H9 (cell line): ENCODE data around the gene TEF. TPM values are rescaled to one million over a fixed set of nuclear protein-coding genes. Genes with fewer than 3 reads are reported as not detected.
A peak's percentile ranks its signal among the peaks of the same experiment; 100 is the strongest.

ENCODE experiments used
- DNase-seq: peaks from one replicate; pipeline ENCODE4 v3.0.0-alpha.2; 2017
- H2AFZ ChIP-seq: one replicate; pipeline ENCODE4 v1.6.1; 2013; ENCODE audit warnings: mild to moderate bottlenecking, low read length, control low read depth, moderate library complexity
- H2AK5ac ChIP-seq: 2 replicates; pipeline ENCODE4 v1.6.1; 2013; ENCODE audit warnings: low read length, control low read depth, mixed read lengths; ENCODE audit not compliant: insufficient read length
- H2BK120ac ChIP-seq: one replicate; pipeline ENCODE4 v1.6.1; 2013; ENCODE audit warnings: low read depth, mild to moderate bottlenecking, low read length, control low read depth, inconsistent platforms; ENCODE audit not compliant: poor library complexity, severe bottlenecking
- H2BK12ac ChIP-seq: 2 replicates; pipeline ENCODE4 v1.6.1; 2013; ENCODE audit warnings: low read length, control low read depth, mixed read lengths, low read depth; ENCODE audit not compliant: insufficient read length
- H2BK15ac ChIP-seq: 2 replicates; pipeline ENCODE4 v1.6.1; 2013; ENCODE audit warnings: low read depth, low read length, control low read depth
- H2BK20ac ChIP-seq: one replicate; pipeline ENCODE4 v1.6.1; 2013; ENCODE audit warnings: low read depth, mild to moderate bottlenecking, low read length, control low read depth, inconsistent platforms; ENCODE audit not compliant: poor library complexity, severe bottlenecking
- H2BK5ac ChIP-seq: 2 replicates; pipeline ENCODE4 v1.6.1; 2013; ENCODE audit warnings: low read length, control low read depth, mixed read lengths; ENCODE audit not compliant: insufficient read length
- H3K14ac ChIP-seq: 2 replicates; pipeline ENCODE4 v1.6.1; 2013; ENCODE audit warnings: low read length, control low read depth; ENCODE audit not compliant: insufficient read depth
- H3K18ac ChIP-seq: 2 replicates; pipeline ENCODE4 v1.6.1; 2013; ENCODE audit warnings: low read depth, mild to moderate bottlenecking, mixed read lengths, low read length, control low read depth; ENCODE audit not compliant: insufficient read length
- H3K23ac ChIP-seq: 2 replicates; pipeline ENCODE4 v1.6.1; 2013; ENCODE audit warnings: low read length, control low read depth, mixed read lengths, low read depth; ENCODE audit not compliant: insufficient read length
- H3K23me2 ChIP-seq: 2 replicates; pipeline ENCODE4 v1.6.1; 2013; ENCODE audit warnings: low read depth, mild to moderate bottlenecking, mixed read lengths, low read length, control low read depth; ENCODE audit not compliant: insufficient read length, poor library complexity, severe bottlenecking
- H3K27ac ChIP-seq: 2 replicates; pipeline ENCODE4 v1.5.1; 2013; ENCODE audit warnings: low read length, control low read depth, mixed read lengths, low read depth; ENCODE audit not compliant: insufficient read length
- H3K27me3 ChIP-seq: 2 replicates; pipeline ENCODE4 v1.6.1; 2013; ENCODE audit warnings: low read length, control low read depth, inconsistent platforms; ENCODE audit not compliant: insufficient read depth
- H3K4ac ChIP-seq: 2 replicates; pipeline ENCODE4 v1.6.1; 2013; ENCODE audit warnings: low read depth, mild to moderate bottlenecking, control low read depth, inconsistent platforms, low read length, moderate library complexity
- H3K4me1 ChIP-seq: 2 replicates; pipeline ENCODE4 v1.6.1; 2013; ENCODE audit warnings: low read length, control low read depth, inconsistent platforms; ENCODE audit not compliant: insufficient read depth
- H3K4me2 ChIP-seq: 2 replicates; pipeline ENCODE4 v1.6.1; 2013; ENCODE audit warnings: low read length, control low read depth, mixed read lengths; ENCODE audit not compliant: insufficient read length, insufficient read depth
- H3K56ac ChIP-seq: 2 replicates; pipeline ENCODE4 v1.6.1; 2013; ENCODE audit warnings: low read depth, mild to moderate bottlenecking, mixed read lengths, low read length, control low read depth; ENCODE audit not compliant: insufficient read length
- H3K79me1 ChIP-seq: 2 replicates; pipeline ENCODE4 v1.6.1; 2013; ENCODE audit warnings: low read depth, mild to moderate bottlenecking, moderate library complexity, low read length, control low read depth, inconsistent platforms; ENCODE audit not compliant: insufficient read depth, poor library complexity, severe bottlenecking
- H3K79me2 ChIP-seq: 2 replicates; pipeline ENCODE4 v1.6.1; 2013; ENCODE audit warnings: low read length, control low read depth, inconsistent platforms; ENCODE audit not compliant: insufficient read depth
- H3K9ac ChIP-seq: 2 replicates; pipeline ENCODE4 v1.6.1; 2013; ENCODE audit warnings: low read length, control low read depth, mixed read lengths; ENCODE audit not compliant: insufficient read length; ENCODE audit errors: extremely low read depth
- H3K9me3 ChIP-seq: one replicate; pipeline ENCODE4 v1.6.1; 2013; ENCODE audit warnings: low read depth, low read length, inconsistent platforms; ENCODE audit not compliant: control insufficient read depth
- H3T11ph ChIP-seq: one replicate; pipeline ENCODE4 v1.6.1; 2013; ENCODE audit warnings: mild to moderate bottlenecking, low read length, control low read depth, inconsistent platforms
- H4K20me1 ChIP-seq: one replicate; pipeline ENCODE4 v1.6.1; 2013; ENCODE audit not compliant: control insufficient read depth, insufficient read length, insufficient read depth
- H4K5ac ChIP-seq: 2 replicates; pipeline ENCODE4 v1.6.1; 2013; ENCODE audit warnings: low read depth, mild to moderate bottlenecking, mixed read lengths, low read length, control low read depth; ENCODE audit not compliant: insufficient read length
- H4K8ac ChIP-seq: replicated peaks from 2 replicates; pipeline ENCODE4 v1.6.1; 2013; ENCODE audit warnings: low read length, control low read depth, mixed read lengths, low read depth; ENCODE audit not compliant: insufficient read length
- H4K91ac ChIP-seq: 2 replicates; pipeline ENCODE4 v1.6.1; 2013; ENCODE audit warnings: low read depth, mild to moderate bottlenecking, moderate library complexity, mixed read lengths, low read length, control low read depth; ENCODE audit not compliant: insufficient read length
- H3K27ac Mint-ChIP-seq, 3 experiments: 2 replicates in 2 of 3; 3 replicates in 1 of 3; pipeline ENCODE4 v1.8.0; 2020 to 2021; ENCODE audit warnings: mixed read lengths in 3 of 3, mild to moderate bottlenecking in 1 of 3, moderate library complexity in 1 of 3
- H3K27me3 Mint-ChIP-seq: 2 replicates; pipeline ENCODE4 v1.8.0; 2021; ENCODE audit warnings: low read depth, mild to moderate bottlenecking, moderate library complexity, mixed read lengths
- H3K36me3 Mint-ChIP-seq, 3 experiments: 2 replicates in 2 of 3; 3 replicates in 1 of 3; pipeline ENCODE4 v1.8.0; 2020 to 2021; ENCODE audit warnings: low read depth in 3 of 3, mixed read lengths in 3 of 3; ENCODE audit not compliant: insufficient read depth in 1 of 3
- H3K4me1 Mint-ChIP-seq, 2 experiments: 2 replicates each; pipeline ENCODE4 v1.8.0; 2020; ENCODE audit warnings: mixed read lengths in 2 of 2
- H3K4me3 Mint-ChIP-seq, 2 experiments: 2 replicates in 1 of 2; 3 replicates in 1 of 2; pipeline ENCODE4 v1.8.0; 2020 to 2021; ENCODE audit warnings: mild to moderate bottlenecking in 2 of 2, mixed read lengths in 2 of 2, moderate library complexity in 1 of 2
- H3K9me3 Mint-ChIP-seq, 2 experiments: 2 replicates in 1 of 2; 3 replicates in 1 of 2; pipeline ENCODE4 v1.8.0; 2020; ENCODE audit warnings: mild to moderate bottlenecking in 2 of 2, mixed read lengths in 2 of 2, moderate library complexity in 1 of 2
- WGBS: extraction: QIAGEN DNeasy Blood & Tissue Kit; methylation state at CpG from one replicate; pipeline ENCODE4 v1.1.7; 2013; ENCODE audit warnings: missing lambda C conversion rate, low lambda C conversion rate, mixed read lengths; ENCODE audit not compliant: insufficient read length; ENCODE audit errors: extremely low coverage; 5-methylcytosine and 5-hydroxymethylcytosine counted together
- total RNA-seq: library from RNA; stranded (reverse); gene quantifications from 2 replicates; pipeline ENCODE4 v1.2.1, GENCODE V29; 2021
- TF ChIP-seq, protein P1 (sequence below): fragments of 200-600 bp; sonication (generic); conservative IDR thresholded peaks from 3 replicates; pipeline ENCODE4 v1.8.0; 2021; ENCODE audit warnings: antibody characterized with exemption, mild to moderate bottlenecking

Gene TEF
- total RNA-seq, 1 experiment from 2014 or later, result 17.9 TPM

DNA sequence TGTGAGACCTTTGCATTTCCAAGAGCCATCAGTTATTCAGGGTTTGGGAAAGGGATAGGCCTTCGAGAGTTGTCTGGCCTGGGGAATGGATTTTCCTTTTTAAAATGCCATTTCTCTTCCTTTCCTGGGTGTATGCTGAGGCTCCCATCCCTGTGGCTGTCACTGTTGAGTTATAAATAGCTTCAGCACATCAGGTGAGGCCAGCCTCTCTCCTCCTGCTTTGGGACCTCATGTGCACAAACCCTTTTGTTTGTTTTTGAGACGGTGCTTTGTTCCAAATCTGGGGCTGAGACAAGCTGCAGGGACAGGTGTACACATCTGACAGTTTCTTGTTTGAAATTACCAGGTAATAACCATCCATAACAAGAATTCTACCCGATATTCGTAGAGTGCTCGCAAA lies 1.3 kb downstream of the TEF start:
- H3K9me3 Mint-ChIP-seq, result no peaks in the 10 kb centered on the region; a peak in 1 of 5 replicates
- H3K14ac ChIP-seq, result no peak overlapping the region
- H2AK5ac ChIP-seq, result no peak overlapping the region
- H2BK12ac ChIP-seq, result no peak overlapping the region
- no peak overlapping the region for H2BK20ac ChIP-seq
- no peak overlapping the region for H3K23ac ChIP-seq
- no peaks in the 10 kb centered on the region for H3K79me2 ChIP-seq
- DNase-seq, result no peak
- no CpG with 5 or more reads among the region's 5 CpGs for WGBS
- H3K4me1 Mint-ChIP-seq, result peaks cover 24 to 25% of the 10 kb centered on the region in 2 experiments
- H3K36me3 Mint-ChIP-seq, result peaks cover 0 to 9% (median 7%) of the 10 kb centered on the region in 3 experiments; a peak in 2 of 7 replicates
- peaks cover 12% of the 10 kb centered on the region for H3K23me2 ChIP-seq
- no peaks in the 10 kb centered on the region for H3K27me3 ChIP-seq
- no peak overlapping the region for H3K18ac ChIP-seq
- H3T11ph ChIP-seq, result no peak overlapping the region
- H4K8ac ChIP-seq, result no peak overlapping the region
- H4K5ac ChIP-seq, result no peak overlapping the region
- H2BK5ac ChIP-seq, result no peak overlapping the region
- no peak overlapping the region for H4K91ac ChIP-seq
- H3K4me3 Mint-ChIP-seq, result peak overlapping the region; percentile 78 to 90
- no peaks in the 10 kb centered on the region for H3K4me1 ChIP-seq
- TF ChIP-seq, protein P1, sequence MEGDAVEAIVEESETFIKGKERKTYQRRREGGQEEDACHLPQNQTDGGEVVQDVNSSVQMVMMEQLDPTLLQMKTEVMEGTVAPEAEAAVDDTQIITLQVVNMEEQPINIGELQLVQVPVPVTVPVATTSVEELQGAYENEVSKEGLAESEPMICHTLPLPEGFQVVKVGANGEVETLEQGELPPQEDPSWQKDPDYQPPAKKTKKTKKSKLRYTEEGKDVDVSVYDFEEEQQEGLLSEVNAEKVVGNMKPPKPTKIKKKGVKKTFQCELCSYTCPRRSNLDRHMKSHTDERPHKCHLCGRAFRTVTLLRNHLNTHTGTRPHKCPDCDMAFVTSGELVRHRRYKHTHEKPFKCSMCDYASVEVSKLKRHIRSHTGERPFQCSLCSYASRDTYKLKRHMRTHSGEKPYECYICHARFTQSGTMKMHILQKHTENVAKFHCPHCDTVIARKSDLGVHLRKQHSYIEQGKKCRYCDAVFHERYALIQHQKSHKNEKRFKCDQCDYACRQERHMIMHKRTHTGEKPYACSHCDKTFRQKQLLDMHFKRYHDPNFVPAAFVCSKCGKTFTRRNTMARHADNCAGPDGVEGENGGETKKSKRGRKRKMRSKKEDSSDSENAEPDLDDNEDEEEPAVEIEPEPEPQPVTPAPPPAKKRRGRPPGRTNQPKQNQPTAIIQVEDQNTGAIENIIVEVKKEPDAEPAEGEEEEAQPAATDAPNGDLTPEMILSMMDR, result no peak
- no peak overlapping the region for H3K56ac ChIP-seq
- peaks cover 1% of the 10 kb centered on the region for H3K27me3 Mint-ChIP-seq
- H3K4ac ChIP-seq, result no peak overlapping the region
- no peaks in the 10 kb centered on the region for H3K9me3 ChIP-seq
- H3K9ac ChIP-seq, result no peak overlapping the region
- no peak overlapping the region for H2BK15ac ChIP-seq
- no peak overlapping the region for H2BK120ac ChIP-seq
- H3K79me1 ChIP-seq, result no peaks in the 10 kb centered on the region
- no peak overlapping the region for H3K27ac ChIP-seq
- H3K27ac Mint-ChIP-seq, result no peak overlapping the region
- H3K4me2 ChIP-seq, result peak overlapping the region; percentile 92
- no peaks in the 10 kb centered on the region for H4K20me1 ChIP-seq
- no peak overlapping the region for H2AFZ ChIP-seq
